Measurements from ENCODE around the gene SLC3A2.
"Not testable (repeated sequence)": the region's sequence is repeated elsewhere in the genome, so short reads cannot be mapped to it uniquely, and the experiment has no call there.

- TF ChIP-seq CTCF (conservative IDR thresholded peaks at IDR 0.05 in 1 of 2, IDR thresholded peaks at IDR 0.05 in 1 of 2; ENCODE audit: low read depth in 1 of 2, low read length in 2 of 2); EZH2 (IDR thresholded peaks at IDR 0.05; ENCODE audit: low read length, missing control alignments): not testable (repeated sequence)
Measured at GRCh38 chr11:62840721-62841360, 39.9 kb upstream of the SLC3A2 start.

Measured in fibroblast of lung (primary cell).